ENCODE results near the gene FKBP1A. TPM values are rescaled to one million over a fixed set of nuclear protein-coding genes. Genes with fewer than 3 reads are reported as not detected.

The FKBP1A gene
- total RNA-seq, 1 experiment from 2014 or later: 196 TPM

- no peak overlapping the region for H3K23ac ChIP-seq (ENCODE audit: insufficient read length, low read depth, low read length)
- H4K8ac ChIP-seq (replicated peaks; ENCODE audit: insufficient read length, low read depth, low read length): no peak overlapping the region
- TF ChIP-seq, protein P1, sequence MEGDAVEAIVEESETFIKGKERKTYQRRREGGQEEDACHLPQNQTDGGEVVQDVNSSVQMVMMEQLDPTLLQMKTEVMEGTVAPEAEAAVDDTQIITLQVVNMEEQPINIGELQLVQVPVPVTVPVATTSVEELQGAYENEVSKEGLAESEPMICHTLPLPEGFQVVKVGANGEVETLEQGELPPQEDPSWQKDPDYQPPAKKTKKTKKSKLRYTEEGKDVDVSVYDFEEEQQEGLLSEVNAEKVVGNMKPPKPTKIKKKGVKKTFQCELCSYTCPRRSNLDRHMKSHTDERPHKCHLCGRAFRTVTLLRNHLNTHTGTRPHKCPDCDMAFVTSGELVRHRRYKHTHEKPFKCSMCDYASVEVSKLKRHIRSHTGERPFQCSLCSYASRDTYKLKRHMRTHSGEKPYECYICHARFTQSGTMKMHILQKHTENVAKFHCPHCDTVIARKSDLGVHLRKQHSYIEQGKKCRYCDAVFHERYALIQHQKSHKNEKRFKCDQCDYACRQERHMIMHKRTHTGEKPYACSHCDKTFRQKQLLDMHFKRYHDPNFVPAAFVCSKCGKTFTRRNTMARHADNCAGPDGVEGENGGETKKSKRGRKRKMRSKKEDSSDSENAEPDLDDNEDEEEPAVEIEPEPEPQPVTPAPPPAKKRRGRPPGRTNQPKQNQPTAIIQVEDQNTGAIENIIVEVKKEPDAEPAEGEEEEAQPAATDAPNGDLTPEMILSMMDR (conservative IDR thresholded peaks at IDR 0.05): no peak
- Mint-ChIP-seq H3K4me1 (peaks cover 57 to 67% of the 10 kb centered on the region in 2 experiments), H3K27ac (no peak overlapping the region), H3K36me3 (ENCODE audit: insufficient read depth in 1 of 3, low read depth in 3 of 3) (peaks cover 19 to 34% (median 27%) of the 10 kb centered on the region in 3 experiments), H3K9me3 (peaks cover 34 to 37% of the 10 kb centered on the region in 2 experiments), H3K4me3 (no peak overlapping the region), H3K27me3 (ENCODE audit: low read depth) (no peaks in the 10 kb centered on the region)
- H2BK12ac ChIP-seq (ENCODE audit: insufficient read length, low read depth, low read length): no peak overlapping the region
- H3K27me3 ChIP-seq (ENCODE audit: insufficient read depth, low read length): no peaks in the 10 kb centered on the region
- H3K79me1 ChIP-seq (ENCODE audit: insufficient read depth, low read depth, low read length, poor library complexity, severe bottlenecking): no peaks in the 10 kb centered on the region
- no peak overlapping the region for H3K56ac ChIP-seq (ENCODE audit: insufficient read length, low read depth, low read length)
- no peak for DNase-seq
- no peaks in the 10 kb centered on the region for H3K23me2 ChIP-seq (ENCODE audit: insufficient read length, low read depth, low read length, poor library complexity, severe bottlenecking)
- H2BK15ac ChIP-seq (ENCODE audit: low read depth, low read length): no peak overlapping the region
- H2BK120ac ChIP-seq (ENCODE audit: low read depth, low read length, poor library complexity, severe bottlenecking): no peak overlapping the region
- H3K18ac ChIP-seq (ENCODE audit: insufficient read length, low read depth, low read length): no peak overlapping the region
- no peak overlapping the region for H4K5ac ChIP-seq (ENCODE audit: insufficient read length, low read depth, low read length)
- WGBS (ENCODE audit: extremely low coverage, insufficient read length, low lambda C conversion rate): no CpG with 5 or more reads among the region's 1 CpG
- no peak overlapping the region for H3T11ph ChIP-seq (ENCODE audit: low read length)
- no peak overlapping the region for H3K14ac ChIP-seq (ENCODE audit: insufficient read depth, low read length)
- no peaks in the 10 kb centered on the region for H3K79me2 ChIP-seq (ENCODE audit: insufficient read depth, low read length)
- no peak overlapping the region for H4K91ac ChIP-seq (ENCODE audit: insufficient read length, low read depth, low read length)
- no peak overlapping the region for H3K4ac ChIP-seq (ENCODE audit: low read depth, low read length)
- H4K20me1 ChIP-seq (ENCODE audit: control insufficient read depth, insufficient read depth, insufficient read length): no peaks in the 10 kb centered on the region
- no peak overlapping the region for H2BK5ac ChIP-seq (ENCODE audit: insufficient read length, low read length)
- no peak overlapping the region for H2AK5ac ChIP-seq (ENCODE audit: insufficient read length, low read length)
- H3K9me3 ChIP-seq (ENCODE audit: control insufficient read depth, low read depth, low read length): peaks cover 11% of the 10 kb centered on the region
- H2BK20ac ChIP-seq (ENCODE audit: low read depth, low read length, poor library complexity, severe bottlenecking): no peak overlapping the region
- no peak overlapping the region for H2AFZ ChIP-seq (ENCODE audit: low read length)
- H3K27ac ChIP-seq (ENCODE audit: insufficient read length, low read depth, low read length): no peak overlapping the region
- no peak overlapping the region for H3K4me2 ChIP-seq (ENCODE audit: insufficient read depth, insufficient read length, low read length)
- H3K9ac ChIP-seq (ENCODE audit: extremely low read depth, insufficient read length, low read length): no peak overlapping the region
- H3K4me1 ChIP-seq (ENCODE audit: insufficient read depth, low read length): peaks cover 7% of the 10 kb centered on the region
Measured at GRCh38 chr20:1430004-1430451, 37.2 kb upstream of the FKBP1A start.

All from H9 (cell line).